GM03348 (cell line): ENCODE measurements around the gene FLACC1.

Experiments used
- DNase-seq: peaks from one replicate; pipeline ENCODE4 v3.0.0; 2012; ENCODE audit warnings: low spot score

FLACC1 gene

DNA sequence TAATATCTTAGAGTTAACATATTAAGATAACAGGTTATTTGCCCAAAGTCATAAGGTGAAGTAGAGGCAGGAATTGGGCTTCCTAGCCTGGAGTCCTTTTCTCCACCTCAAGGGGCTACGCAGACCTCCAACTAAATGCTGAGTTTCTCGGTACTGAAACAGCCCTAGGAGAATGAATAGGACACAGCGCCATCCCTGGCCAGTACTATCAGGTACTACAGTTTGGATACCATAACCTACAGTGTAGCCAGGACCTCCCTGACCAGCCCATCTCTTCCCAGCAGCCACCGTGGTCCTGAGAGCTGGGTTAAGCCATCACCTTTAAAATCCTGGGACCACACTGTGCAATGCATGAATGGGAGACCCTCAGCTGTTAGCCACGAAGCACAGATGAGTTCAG is 81.2 kb downstream of the FLACC1 start:
- DNase-seq, result no peak

GRCh38 chr2:201275069-201275468 is 82.1 kb downstream of the FLACC1 start:
- DNase-seq, result no peak

- DNase-seq, result no peak
Observed at GRCh38 chr2:201273330-201273983, 83.7 kb downstream of the FLACC1 start.

- no peak for DNase-seq
Observed at GRCh38 chr2:201271917-201272316, 85.2 kb downstream of the FLACC1 start.

GRCh38 chr2:201270293-201271001 is 86.7 kb downstream of the FLACC1 start:
- DNase-seq, result no peak

DNA sequence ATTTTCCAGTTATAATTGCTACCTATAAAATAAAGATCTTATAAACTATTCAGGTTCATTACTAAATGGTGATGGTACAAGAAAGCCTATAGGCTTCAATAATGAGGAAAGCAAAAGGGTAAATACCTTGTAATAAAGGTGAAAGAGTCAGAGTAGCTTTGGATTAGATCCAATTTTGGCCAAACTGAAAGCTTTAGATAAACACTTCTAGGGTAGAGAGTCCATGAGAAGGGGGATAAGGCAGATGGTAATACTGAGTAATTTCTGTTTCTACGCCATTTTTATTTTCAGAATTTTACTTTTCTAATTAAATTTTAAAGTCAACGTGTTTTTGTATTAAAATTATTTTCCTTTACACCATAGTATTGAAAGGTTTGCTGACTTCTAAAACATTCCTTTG is 87.4 kb downstream of the FLACC1 start:
- no peak for DNase-seq

DNA sequence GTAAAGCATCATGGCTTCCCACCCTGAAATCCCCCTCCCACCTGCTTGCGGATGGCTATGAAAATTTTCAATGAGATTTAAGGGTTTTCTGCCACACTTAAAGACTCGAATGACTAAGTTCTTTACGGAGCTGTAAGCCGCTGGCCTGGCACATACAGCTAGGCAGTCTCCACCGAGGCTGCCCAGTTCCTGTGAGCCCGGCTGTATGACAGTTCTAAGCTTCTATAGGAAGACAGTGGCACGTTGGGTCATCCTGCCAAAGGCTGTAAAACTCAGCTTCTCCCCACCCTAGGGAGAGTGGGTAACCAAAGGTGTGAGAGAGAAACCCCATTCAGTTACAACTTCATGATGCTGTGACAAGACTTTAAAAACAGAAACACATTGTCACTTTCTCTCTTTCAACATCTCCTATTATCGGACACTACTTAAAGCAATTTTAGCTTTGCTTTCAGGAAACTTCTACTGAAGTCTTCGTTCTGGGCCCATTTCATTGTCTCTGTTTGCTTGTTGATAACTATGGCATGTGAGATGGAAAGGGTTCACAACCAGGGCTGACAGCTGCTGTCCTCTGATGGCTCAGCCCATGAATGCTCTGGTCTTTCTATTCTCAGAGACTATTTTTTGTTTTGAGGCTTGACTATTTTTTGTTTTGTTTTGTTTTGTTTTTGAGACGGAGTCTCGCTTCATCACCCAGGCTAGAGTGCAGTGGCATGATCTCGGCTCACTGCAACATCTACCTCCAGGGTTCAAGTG is 89.7 kb downstream of the FLACC1 start:
- DNase-seq, result no peak

DNA sequence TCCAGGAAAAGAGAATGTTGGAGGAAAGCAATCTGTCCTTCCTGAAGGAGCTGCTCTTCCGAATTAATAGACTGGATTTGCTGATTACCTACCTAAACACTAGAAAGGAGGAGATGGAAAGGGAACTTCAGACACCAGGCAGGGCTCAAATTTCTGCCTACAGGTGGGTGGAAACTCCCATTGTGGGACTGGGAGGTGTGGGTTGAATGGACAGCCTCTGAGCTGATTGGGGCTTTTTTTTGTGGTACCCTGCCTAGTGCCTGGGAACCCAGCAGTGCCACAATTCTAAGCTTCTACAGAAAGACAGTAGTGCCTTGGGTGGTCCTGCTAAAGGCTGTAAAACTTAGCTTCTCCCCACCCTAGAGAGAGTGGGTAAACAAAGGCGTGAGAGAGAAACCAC is 90.5 kb downstream of the FLACC1 start:
- DNase-seq, result no peak

DNA sequence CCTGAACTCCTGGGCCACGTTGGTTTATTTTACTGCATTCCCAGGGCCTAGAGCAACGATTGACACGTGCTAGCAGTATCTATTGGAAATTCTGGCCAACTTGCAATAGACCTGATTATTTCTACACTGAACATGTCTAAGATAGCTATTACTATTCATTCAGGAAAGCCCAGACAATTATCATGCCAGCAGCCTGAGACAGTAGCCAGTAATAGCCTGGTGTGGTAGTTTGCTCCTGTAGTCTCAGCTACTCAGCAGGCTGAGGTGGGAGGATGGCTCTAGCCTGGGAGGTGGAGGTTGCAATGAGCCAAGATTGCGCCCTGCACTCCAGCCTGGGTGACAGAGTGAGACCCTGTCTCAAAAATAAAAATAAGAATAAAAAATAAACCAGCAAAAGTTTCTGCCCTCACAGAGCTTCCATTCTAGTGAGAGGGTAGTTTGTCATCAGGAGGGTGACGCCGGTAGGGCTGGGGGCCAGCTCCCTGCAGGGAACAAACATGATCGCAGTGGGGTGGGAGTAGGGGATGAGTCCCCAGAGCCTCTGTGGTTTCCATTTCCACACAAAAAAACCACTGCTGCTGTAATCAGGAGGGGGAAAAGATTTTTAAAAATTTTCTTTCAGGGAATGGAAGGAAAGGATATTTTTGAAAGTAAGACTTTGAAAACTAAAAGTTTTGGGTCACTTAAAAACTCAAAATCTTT is 92.5 kb downstream of the FLACC1 start:
- no peak for DNase-seq

- no peak for DNase-seq
Observed at GRCh38 chr2:201263779-201264178, 93.4 kb downstream of the FLACC1 start.

DNA sequence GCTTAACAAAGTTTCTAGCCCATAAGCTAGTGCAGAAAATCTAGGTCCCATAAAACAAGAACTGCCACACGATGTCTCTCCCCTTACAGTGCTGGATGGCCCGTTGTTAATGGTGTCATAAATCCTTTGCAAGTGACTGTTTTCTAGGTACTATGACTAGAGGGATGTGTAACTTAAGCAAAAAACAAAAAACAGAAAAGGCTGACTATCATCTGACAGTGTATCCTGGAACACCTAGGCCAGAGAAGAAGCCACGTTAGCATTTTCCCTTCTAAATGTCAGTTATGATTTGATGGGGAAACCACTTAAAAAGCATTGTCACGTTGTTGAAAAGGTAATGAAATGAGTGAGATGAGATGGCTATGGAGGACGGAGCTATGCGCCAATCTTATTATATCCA is 94.4 kb downstream of the FLACC1 start:
- no peak for DNase-seq

DNA sequence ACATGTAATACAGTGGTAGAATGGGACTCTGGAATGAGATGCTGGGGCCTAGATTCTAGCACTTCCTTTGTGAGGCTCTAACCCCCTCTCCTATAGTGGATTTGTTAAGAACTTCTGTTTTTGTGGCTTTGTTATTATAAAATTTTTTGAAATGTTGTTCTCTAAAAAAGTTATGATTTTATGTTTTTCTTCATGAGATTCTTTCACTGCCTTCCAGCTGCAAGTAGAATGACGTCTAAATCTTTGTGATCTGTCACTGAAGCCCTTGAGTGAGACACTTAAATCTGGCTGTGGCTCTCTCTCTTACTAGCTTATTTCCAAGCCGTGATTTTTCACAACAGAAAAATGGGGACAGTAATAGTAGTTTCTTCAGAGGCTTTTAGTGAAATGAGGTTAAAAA is 95.2 kb downstream of the FLACC1 start:
- no peak for DNase-seq

DNA sequence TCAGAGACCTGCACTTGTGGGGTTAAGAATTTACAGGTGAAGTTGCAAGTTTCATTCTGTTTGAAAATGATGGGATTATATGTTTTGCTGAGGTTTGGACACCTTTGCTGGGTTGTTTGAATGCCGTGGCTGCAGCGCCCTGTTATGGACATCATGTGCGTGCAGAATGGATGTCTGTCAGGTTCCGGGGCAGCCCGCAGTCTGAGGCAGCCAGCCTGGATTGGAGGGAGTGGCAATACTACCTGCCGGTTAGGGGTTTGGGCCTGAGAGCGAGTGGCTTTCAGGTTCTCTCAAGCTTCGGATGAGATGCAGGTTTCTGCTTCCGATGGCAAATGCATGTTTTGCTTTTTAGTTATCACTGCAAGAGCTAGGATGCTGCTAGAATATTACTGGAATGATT is 95.7 kb downstream of the FLACC1 start:
- DNase-seq, result no peak

DNA sequence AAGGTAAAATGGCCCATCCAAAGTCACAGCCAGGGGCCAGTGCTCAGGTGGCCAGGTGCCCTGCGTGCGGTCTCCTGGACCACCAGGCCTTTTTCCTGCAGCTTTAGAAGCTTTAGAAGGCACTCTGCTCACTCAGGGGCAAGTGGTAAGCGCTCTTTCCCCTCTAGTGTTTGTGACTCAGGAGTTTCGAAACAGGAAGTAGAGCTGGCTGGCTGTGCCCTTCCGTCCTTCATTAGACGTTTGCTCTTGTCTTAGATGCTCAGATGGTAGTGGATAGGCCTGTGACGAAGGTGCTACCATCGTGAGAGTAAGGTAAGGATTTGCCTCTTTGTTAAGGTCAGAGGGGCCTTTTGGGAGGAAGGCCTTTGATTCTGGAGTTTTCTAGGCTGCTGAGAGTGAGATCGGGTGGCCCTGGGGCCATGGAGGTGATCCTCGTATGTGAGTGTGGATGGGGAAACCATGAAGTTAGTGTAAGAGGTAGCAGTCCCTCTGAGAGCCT is 96.8 kb downstream of the FLACC1 start, which contains the start of gene CASP8:
Gene CASP8 (plus strand): TSS at position 235 of the 499 bp plus-strand sequence. CDS start 5,951 bp downstream, outside the sequence.
- DNase-seq, result peak; percentile 40

- DNase-seq, result no peak
Observed at GRCh38 chr2:201258666-201259615, 98.2 kb downstream of the FLACC1 start.

DNA sequence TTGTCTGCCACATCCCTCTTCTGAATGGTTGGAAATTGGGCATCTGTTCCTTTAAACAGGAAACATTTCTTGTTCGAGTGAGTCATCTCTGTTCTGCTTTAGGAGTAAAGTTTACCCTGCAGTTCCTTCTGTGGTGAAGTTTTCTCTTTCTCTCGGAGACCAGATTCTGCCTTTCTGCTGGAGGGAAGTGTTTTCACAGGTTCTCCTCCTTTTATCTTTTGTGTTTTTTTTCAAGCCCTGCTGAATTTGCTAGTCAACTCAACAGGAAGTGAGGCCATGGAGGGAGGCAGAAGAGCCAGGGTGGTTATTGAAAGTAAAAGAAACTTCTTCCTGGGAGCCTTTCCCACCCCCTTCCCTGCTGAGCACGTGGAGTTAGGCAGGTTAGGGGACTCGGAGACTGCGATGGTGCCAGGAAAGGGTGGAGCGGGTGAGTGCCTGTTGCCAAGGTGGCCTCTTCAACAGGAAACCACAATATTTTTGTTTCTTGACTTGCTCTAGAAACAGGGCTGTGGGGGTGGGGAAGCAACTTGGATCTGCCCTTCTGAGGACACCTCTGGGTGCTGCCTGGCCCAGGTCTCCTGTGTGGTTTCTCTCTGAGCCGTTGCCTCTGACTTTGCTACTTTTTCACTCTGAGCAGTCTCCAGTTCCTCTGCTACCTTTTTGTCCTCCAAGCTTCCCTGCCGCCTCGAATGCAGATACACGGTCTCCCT is 99.0 kb downstream of the FLACC1 start:
- DNase-seq, result peak; percentile 76

GRCh38 chr2:201257381-201257955 is 99.7 kb downstream of the FLACC1 start:
- DNase-seq, result peak; percentile 48

DNA sequence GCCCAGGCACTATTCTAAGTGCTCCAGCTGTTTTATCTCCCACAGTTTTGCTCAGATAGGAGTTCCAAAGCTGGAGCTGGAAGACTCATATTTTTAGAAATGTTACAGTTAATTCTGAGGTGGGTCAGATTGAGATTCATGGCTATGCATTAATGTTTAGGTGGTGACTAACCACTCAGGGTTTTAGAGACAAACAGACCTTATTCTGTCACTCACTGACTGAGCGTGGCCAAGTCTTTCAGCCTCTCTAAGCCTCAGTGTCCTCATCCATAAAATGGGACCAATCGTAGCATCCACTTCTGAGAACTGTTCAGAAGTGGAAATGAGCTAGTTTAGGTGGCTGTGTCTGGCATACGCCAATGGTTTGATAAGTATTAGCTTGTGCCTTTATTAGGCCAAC is 101.1 kb downstream of the FLACC1 start:
- no peak for DNase-seq

- DNase-seq, result no peak
Observed at GRCh38 chr2:201255408-201256033, 101.6 kb downstream of the FLACC1 start.
